Mucosa of rectum (tissue), 2 donors: ENCODE data around the gene FHIT.

Experiments
- H3K27ac ChIP-seq, 2 donors: one replicate each; pipeline ENCODE4 v1.7.0; 2013; ENCODE audit warnings: inconsistent platforms in 2 of 2, low read depth in 2 of 2, low read length in 2 of 2
- H3K27me3 ChIP-seq, 2 donors: one replicate each; pipeline ENCODE4 v1.7.0; 2013; ENCODE audit warnings: low read length in 2 of 2; ENCODE audit not compliant: control insufficient read depth in 2 of 2, insufficient read depth in 2 of 2
- H3K36me3 ChIP-seq, 2 donors: one replicate each; pipeline ENCODE4 v1.7.0; 2013; ENCODE audit warnings: low read length in 2 of 2; ENCODE audit not compliant: control insufficient read depth in 2 of 2, insufficient read depth in 2 of 2
- H3K4me1 ChIP-seq, 2 donors: one replicate each; pipeline ENCODE4 v1.7.0; 2013; ENCODE audit warnings: low read length in 2 of 2, mild to moderate bottlenecking in 1 of 2; ENCODE audit not compliant: control insufficient read depth in 2 of 2, insufficient read depth in 2 of 2
- H3K4me3 ChIP-seq, 2 donors: one replicate each; pipeline ENCODE4 v1.7.0; 2013; ENCODE audit warnings: low read length in 2 of 2
- H3K9ac ChIP-seq, 2 donors: one replicate each; pipeline ENCODE4 v1.7.0; 2013; ENCODE audit warnings: low read length in 2 of 2, low read depth in 1 of 2, mild to moderate bottlenecking in 1 of 2
- H3K9me3 ChIP-seq, 2 donors: one replicate each; pipeline ENCODE4 v1.7.0; 2013; ENCODE audit warnings: low read length in 2 of 2; ENCODE audit not compliant: control insufficient read depth in 2 of 2
- donor health status: healthy.
- donor health status: Normal muscosa, but diverticular disease.

Gene FHIT

GRCh38 chr3:60617188-60617587 is 634.1 kb downstream of the FHIT start:
- no peaks in the 10 kb centered on the region for H3K9me3 ChIP-seq

GRCh38 chr3:60613769-60614303 is 637.4 kb downstream of the FHIT start:
- no peaks in the 10 kb centered on the region for H3K4me1 ChIP-seq
- H3K27ac ChIP-seq = no peak overlapping the region
- no peaks in the 10 kb centered on the region for H3K9me3 ChIP-seq
- H3K9ac ChIP-seq = no peak overlapping the region
- no peak overlapping the region for H3K4me3 ChIP-seq
- no peaks in the 10 kb centered on the region for H3K36me3 ChIP-seq
- no peaks in the 10 kb centered on the region for H3K27me3 ChIP-seq

More at GRCh38 chr3:60617188-60617587, 634.1 kb downstream of the FHIT start:
- H3K4me3 ChIP-seq = no peak overlapping the region
- H3K27me3 ChIP-seq = no peaks in the 10 kb centered on the region
- H3K27ac ChIP-seq = no peak overlapping the region
- H3K36me3 ChIP-seq = no peaks in the 10 kb centered on the region
- H3K4me1 ChIP-seq = no peaks in the 10 kb centered on the region
- no peak overlapping the region for H3K9ac ChIP-seq

DNA sequence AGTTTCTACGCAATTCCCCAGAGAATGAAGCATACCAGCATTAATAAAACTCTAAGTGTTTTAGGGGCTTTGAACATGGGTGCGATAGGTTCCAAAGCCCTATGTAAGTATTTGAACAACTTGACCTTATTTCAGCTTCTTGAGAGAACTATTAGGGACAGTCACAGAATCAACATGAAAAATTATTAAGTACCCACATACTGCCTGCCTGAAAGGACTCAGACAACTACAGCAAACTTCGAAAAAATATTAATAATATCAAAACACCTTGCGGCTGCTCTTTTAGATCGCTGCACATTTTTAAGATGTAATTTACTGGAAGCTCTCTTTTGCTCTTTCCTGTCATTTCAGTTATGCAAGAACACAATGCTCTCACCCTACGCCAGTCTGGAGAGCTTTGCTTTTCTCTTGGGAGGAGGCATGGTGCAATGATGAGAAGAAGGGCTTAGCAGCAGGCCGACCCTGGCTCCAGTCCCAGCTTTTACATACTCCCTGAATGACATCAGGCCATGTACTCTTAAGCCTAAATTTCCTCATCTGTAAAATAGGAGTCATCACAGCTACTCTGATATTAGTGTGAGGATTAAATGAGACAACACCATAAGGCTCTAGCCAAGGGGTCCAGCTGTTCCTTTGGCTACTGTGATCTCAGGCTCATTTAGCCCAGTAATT is 640.7 kb downstream of the FHIT start:
- Histone ChIP-seq H3K9me3 (no peaks in the 10 kb centered on the region), H3K36me3 (no peaks in the 10 kb centered on the region), H3K4me1 (no peaks in the 10 kb centered on the region), H3K4me3 (no peak overlapping the region), H3K27me3 (no peaks in the 10 kb centered on the region), H3K9ac (no peak overlapping the region), H3K27ac (no peak overlapping the region)

DNA sequence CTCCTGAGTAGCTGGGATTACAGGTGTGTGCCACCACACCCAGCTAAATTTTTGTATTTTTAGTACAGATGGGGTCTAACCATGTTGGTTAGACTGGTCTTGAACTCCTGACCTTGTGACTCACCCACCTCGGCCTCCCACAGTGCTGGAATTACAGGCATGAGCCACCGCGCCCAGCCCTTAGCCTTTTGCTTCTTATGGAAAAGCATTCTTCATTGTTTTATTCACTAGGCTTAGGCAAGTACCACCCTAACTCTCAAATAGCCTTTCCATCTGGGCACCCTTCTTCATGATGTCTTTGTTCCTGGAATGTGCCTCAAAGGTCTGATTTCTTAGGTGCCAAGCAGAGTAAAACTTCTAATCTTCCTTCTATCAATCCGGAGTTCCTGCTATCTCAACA is 641.8 kb downstream of the FHIT start:
- H3K27me3 ChIP-seq = no peaks in the 10 kb centered on the region
- H3K9ac ChIP-seq = no peak overlapping the region
- no peaks in the 10 kb centered on the region for H3K9me3 ChIP-seq
- H3K27ac ChIP-seq = no peak overlapping the region
- H3K36me3 ChIP-seq = no peaks in the 10 kb centered on the region
- H3K4me3 ChIP-seq = no peak overlapping the region
- no peaks in the 10 kb centered on the region for H3K4me1 ChIP-seq

GRCh38 chr3:60603860-60604259 is 647.4 kb downstream of the FHIT start:
- no peaks in the 10 kb centered on the region for H3K27me3 ChIP-seq
- no peak overlapping the region for H3K4me3 ChIP-seq
- no peaks in the 10 kb centered on the region for H3K9me3 ChIP-seq
- no peak overlapping the region for H3K9ac ChIP-seq
- H3K36me3 ChIP-seq = no peaks in the 10 kb centered on the region
- H3K27ac ChIP-seq = no peak overlapping the region
- no peaks in the 10 kb centered on the region for H3K4me1 ChIP-seq

GRCh38 chr3:60600848-60601247 is 650.4 kb downstream of the FHIT start:
- Histone ChIP-seq H3K36me3 (no peaks in the 10 kb centered on the region), H3K4me3 (no peak overlapping the region), H3K4me1 (no peaks in the 10 kb centered on the region), H3K27ac (no peak overlapping the region), H3K27me3 (no peaks in the 10 kb centered on the region), H3K9me3 (no peaks in the 10 kb centered on the region), H3K9ac (no peak overlapping the region)

GRCh38 chr3:60599586-60599985 is 651.7 kb downstream of the FHIT start:
- no peaks in the 10 kb centered on the region for H3K36me3 ChIP-seq
- H3K9me3 ChIP-seq = no peaks in the 10 kb centered on the region
- no peaks in the 10 kb centered on the region for H3K4me1 ChIP-seq
- no peaks in the 10 kb centered on the region for H3K27me3 ChIP-seq
- H3K4me3 ChIP-seq = no peak overlapping the region
- no peak overlapping the region for H3K9ac ChIP-seq
- H3K27ac ChIP-seq = no peak overlapping the region

DNA sequence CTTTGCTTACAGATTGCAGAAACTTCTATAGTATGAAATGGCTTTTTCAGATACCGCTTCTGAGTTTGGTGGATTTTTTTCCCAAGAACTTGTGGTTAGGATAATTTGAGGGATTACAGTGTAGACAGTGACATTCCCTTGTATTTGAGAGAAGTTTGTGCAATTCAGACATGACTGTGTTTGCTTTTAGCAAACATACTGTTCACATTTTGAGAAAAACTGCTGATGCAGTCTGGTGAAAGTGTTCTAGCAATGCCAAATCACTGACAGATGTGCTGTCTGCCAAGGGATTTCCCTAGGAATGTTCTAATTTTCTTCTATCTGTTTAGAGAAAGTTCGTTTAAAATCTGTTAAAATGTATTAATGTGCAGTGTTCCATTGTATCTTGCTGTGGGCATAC is 652.6 kb downstream of the FHIT start:
- H3K27me3 ChIP-seq = no peaks in the 10 kb centered on the region
- no peaks in the 10 kb centered on the region for H3K9me3 ChIP-seq
- no peak overlapping the region for H3K9ac ChIP-seq
- no peaks in the 10 kb centered on the region for H3K4me1 ChIP-seq
- no peak overlapping the region for H3K27ac ChIP-seq
- H3K4me3 ChIP-seq = no peak overlapping the region
- no peaks in the 10 kb centered on the region for H3K36me3 ChIP-seq

- H3K4me1 ChIP-seq = no peaks in the 10 kb centered on the region
- H3K9me3 ChIP-seq = no peaks in the 10 kb centered on the region
- no peak overlapping the region for H3K27ac ChIP-seq
- no peaks in the 10 kb centered on the region for H3K36me3 ChIP-seq
- H3K27me3 ChIP-seq = no peaks in the 10 kb centered on the region
- H3K4me3 ChIP-seq = no peak overlapping the region
- no peak overlapping the region for H3K9ac ChIP-seq
Observed at GRCh38 chr3:60594025-60594424, 657.2 kb downstream of the FHIT start.

GRCh38 chr3:60591267-60591666 is 660.0 kb downstream of the FHIT start:
- no peaks in the 10 kb centered on the region for H3K36me3 ChIP-seq
- H3K9ac ChIP-seq = no peak overlapping the region
- H3K4me1 ChIP-seq = no peaks in the 10 kb centered on the region
- H3K27ac ChIP-seq = no peak overlapping the region
- no peaks in the 10 kb centered on the region for H3K9me3 ChIP-seq
- no peak overlapping the region for H3K4me3 ChIP-seq
- H3K27me3 ChIP-seq = no peaks in the 10 kb centered on the region
